Left renal pelvis (tissue), 4 donors: ENCODE results near the gene CNTLN. TPM values are rescaled to one million over a fixed set of nuclear protein-coding genes. Genes with fewer than 3 reads are reported as not detected.
"Not testable (repeated sequence)": the region's sequence is repeated elsewhere in the genome, so short reads cannot be mapped to it uniquely, and the experiment has no call there.

Source experiments
- DNase-seq, 4 donors: peaks; one replicate each; pipeline ENCODE4 v3.0.0-alpha.2; 2013; ENCODE audit warnings: low read depth in 4 of 4, low spot score in 3 of 4
- polyA plus RNA-seq, 4 donors: library from polyadenylated mRNA; unstranded; fragments of 120-200 nt; gene quantifications; one replicate each; pipeline ENCODE4 v1.2.1, GENCODE V29; 2013; ENCODE audit not compliant: insufficient read length in 4 of 4

Gene CNTLN
- polyA plus RNA-seq, 4 donors = 11.4 to 23.1 (median 15.1) TPM

GRCh38 chr9:17488662-17489061 lies 353.8 kb downstream of the CNTLN start:
- no peak for DNase-seq

GRCh38 chr9:17490110-17490509 lies 355.3 kb downstream of the CNTLN start:
- no peak for DNase-seq

DNA sequence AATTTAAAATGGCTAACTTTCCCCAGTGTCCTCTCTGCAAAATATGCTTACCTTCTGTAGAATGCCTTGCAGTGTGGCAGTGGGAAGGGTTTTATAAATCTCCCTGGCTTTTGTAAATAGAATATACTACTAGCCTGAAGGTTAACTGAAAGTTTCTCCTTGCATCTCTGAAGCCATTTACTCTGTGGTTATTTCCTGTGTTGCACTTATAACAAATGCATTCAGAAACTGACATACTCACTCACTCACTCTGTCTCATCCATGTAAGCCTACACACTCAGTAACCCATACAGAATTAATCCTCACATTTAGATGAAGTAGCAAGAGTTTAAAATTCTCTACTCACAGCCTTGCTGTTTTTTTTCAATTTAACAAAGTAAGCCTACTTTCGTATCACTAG lies 356.9 kb downstream of the CNTLN start:
- no peak for DNase-seq

GRCh38 chr9:17503196-17503595 lies 368.4 kb downstream of the CNTLN start:
- DNase-seq = no peak

- DNase-seq = no peak
Observed at GRCh38 chr9:17509151-17509550, 374.3 kb downstream of the CNTLN start.

- no peak for DNase-seq
Observed at GRCh38 chr9:17509701-17510100, 374.9 kb downstream of the CNTLN start.

GRCh38 chr9:17519761-17520160 lies 384.9 kb downstream of the CNTLN start:
- DNase-seq = no peak

DNA sequence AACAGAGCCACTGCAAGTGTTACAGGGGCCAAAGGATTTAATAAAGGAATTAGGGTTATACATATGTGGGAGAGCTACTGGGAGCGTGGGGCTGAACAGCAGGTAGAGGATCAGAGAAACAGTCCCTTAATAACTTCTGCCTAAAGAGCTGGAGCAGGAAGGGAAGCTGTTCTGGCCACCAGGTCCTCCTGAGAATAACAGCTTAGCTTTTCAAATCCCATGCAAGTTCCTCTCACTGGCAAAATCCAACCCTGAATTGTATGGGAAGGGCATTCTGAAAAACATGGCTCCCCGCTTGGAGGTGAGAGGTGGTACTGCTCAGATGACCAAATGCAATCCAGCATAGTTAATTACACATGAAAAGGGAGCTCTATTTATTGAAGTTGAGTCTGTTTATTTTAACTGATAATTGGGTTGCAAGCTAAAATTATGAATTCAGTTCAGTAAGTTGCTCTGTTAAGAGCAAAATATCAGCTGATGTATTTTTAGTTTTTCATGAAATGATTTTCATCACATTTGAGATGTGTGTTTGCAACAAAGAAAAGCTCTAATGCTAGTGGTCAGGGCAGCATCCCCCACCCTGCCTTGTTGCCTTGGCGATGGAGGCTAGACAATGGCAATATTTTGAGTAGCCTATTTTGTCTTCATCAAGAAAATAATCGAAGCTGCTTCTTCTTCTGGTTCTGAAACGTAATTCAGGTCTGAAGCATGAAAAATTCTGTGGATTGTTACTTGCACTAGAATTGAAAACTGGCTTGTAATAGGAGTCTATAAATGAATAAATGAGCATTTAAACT lies 385.6 kb downstream of the CNTLN start:
- no peak for DNase-seq

GRCh38 chr9:17521100-17521855 lies 386.4 kb downstream of the CNTLN start:
- no peak for DNase-seq

DNA sequence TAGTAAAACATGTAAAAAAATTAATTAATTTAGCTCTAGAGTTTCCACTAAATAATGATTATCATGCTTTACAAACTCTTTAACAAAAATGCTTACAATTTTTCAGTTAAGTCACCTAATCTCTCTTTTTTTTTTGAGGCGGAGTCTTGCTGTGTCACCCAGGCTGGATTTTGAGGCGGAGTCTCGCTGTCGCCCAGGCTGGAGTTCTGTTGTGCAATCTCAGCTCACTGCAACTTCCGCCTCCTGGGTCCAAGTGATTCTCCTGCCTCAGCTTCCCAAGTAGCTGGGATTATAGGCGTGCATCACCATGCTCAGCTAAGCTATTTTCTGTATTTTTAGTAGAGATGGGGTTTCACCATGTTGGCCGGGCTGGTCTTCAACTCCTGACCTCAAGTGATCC lies 391.9 kb downstream of the CNTLN start:
- DNase-seq = not testable (repeated sequence)

GRCh38 chr9:17528859-17529258 lies 394.0 kb downstream of the CNTLN start:
- no peak for DNase-seq

- DNase-seq = peak; percentile 14 to 36 (median 26)
Observed at GRCh38 chr9:17531642-17532254, 396.9 kb downstream of the CNTLN start.

DNA sequence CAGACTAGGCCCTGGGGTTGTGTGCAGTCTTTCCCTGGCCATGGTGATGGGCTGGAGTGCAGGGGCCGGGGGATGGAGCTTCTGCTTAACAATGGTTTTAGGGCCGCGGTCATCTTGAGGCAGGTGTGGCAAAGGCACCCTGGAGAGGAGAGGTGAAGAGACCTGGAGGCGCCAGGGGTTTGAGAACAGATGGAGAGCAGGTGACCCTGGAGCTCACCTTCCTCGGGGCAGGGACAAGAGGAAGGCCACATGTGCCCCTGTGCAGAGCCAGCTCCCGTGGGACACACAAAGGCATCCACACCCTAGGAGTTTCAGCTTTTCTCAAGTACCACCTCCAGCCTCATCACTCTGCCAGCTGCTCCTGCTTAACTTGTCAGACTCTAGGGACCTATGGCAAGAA lies 397.6 kb downstream of the CNTLN start:
- no peak for DNase-seq

- no peak for DNase-seq
Observed at GRCh38 chr9:17535176-17535575, 400.3 kb downstream of the CNTLN start.

- DNase-seq = no peak
Observed at GRCh38 chr9:17536027-17536426, 401.2 kb downstream of the CNTLN start.

- no peak for DNase-seq
Observed at GRCh38 chr9:17551023-17551422, 416.2 kb downstream of the CNTLN start.
